ENCODE measurements around the gene RAD54L. TPM values are rescaled to one million over a fixed set of nuclear protein-coding genes. Genes with fewer than 3 reads are reported as not detected.
"Not testable (repeated sequence)": the region's sequence is repeated elsewhere in the genome, so short reads cannot be mapped to it uniquely, and the experiment has no call there.

RAD54L gene
- total RNA-seq, 1 donor from 2014 or later: 0.39 TPM

GRCh38 chr1:46285730-46286477 is 38.3 kb downstream of the RAD54L start:
- DNase-seq (ENCODE audit: low spot score): no peak

- DNase-seq (ENCODE audit: low spot score): no peak
These were observed 41.0 kb downstream of the RAD54L start for GRCh38 chr1:46288485-46289133.

- no peak for DNase-seq (ENCODE audit: low spot score)
These were observed 41.6 kb downstream of the RAD54L start for GRCh38 chr1:46289134-46289494.

- DNase-seq (ENCODE audit: low spot score): no peak
These were observed 42.4 kb downstream of the RAD54L start for GRCh38 chr1:46289976-46290375.

GRCh38 chr1:46295306-46295705 is 47.7 kb downstream of the RAD54L start:
- DNase-seq (ENCODE audit: low spot score): no peak

- no peak for DNase-seq (ENCODE audit: low spot score)
These were observed 50.8 kb downstream of the RAD54L start for GRCh38 chr1:46298387-46298786.

GRCh38 chr1:46300673-46301405 is 53.3 kb downstream of the RAD54L start:
- no peak for DNase-seq (ENCODE audit: low spot score)

- peak; percentile 51 for DNase-seq (ENCODE audit: low spot score)
These were observed 53.8 kb downstream of the RAD54L start for GRCh38 chr1:46301406-46301807.

GRCh38 chr1:46301808-46302640 is 54.5 kb downstream of the RAD54L start:
- DNase-seq (ENCODE audit: low spot score): peak; percentile 56

GRCh38 chr1:46302641-46303037 is 55.1 kb downstream of the RAD54L start:
- DNase-seq (ENCODE audit: low spot score): peak; percentile 51

- DNase-seq (ENCODE audit: low spot score): peak; percentile 95
These were observed 55.7 kb downstream of the RAD54L start, which contains the start of the genes LRRC41 and UQCRH for GRCh38 chr1:46303038-46303871. Gene LRRC41, minus strand, starts transcription at chr1:46303616. Its CDS starts 294 bp downstream, at chr1:46303322. Gene UQCRH, plus strand, starts transcription at chr1:46303698. Its CDS starts 69 bp downstream, at chr1:46303767.

GRCh38 chr1:46303872-46304326 is 56.3 kb downstream of the RAD54L start:
- no peak for DNase-seq (ENCODE audit: low spot score)

GRCh38 chr1:46306159-46306530 is 58.6 kb downstream of the RAD54L start:
- no peak for DNase-seq (ENCODE audit: low spot score)

- no peak for DNase-seq (ENCODE audit: low spot score)
These were observed 62.0 kb downstream of the RAD54L start for GRCh38 chr1:46309401-46310159.

GRCh38 chr1:46310321-46310720 is 62.8 kb downstream of the RAD54L start:
- no peak for DNase-seq (ENCODE audit: low spot score)

GRCh38 chr1:46315669-46316403 is 68.3 kb downstream of the RAD54L start:
- DNase-seq (ENCODE audit: low spot score): no peak

GRCh38 chr1:46317323-46317722 is 69.8 kb downstream of the RAD54L start:
- no peak for DNase-seq (ENCODE audit: low spot score)

- DNase-seq (ENCODE audit: low spot score): not testable (repeated sequence)
These were observed 71.7 kb downstream of the RAD54L start for GRCh38 chr1:46319301-46319700.

Measured in ureter (tissue), 1 donor.